Measurements from ENCODE around the gene CASP10. TPM values are rescaled to one million over a fixed set of nuclear protein-coding genes. Genes with fewer than 3 reads are reported as not detected.

CASP10 gene
- polyA plus RNA-seq, 1 experiment: 2.6 TPM

DNA sequence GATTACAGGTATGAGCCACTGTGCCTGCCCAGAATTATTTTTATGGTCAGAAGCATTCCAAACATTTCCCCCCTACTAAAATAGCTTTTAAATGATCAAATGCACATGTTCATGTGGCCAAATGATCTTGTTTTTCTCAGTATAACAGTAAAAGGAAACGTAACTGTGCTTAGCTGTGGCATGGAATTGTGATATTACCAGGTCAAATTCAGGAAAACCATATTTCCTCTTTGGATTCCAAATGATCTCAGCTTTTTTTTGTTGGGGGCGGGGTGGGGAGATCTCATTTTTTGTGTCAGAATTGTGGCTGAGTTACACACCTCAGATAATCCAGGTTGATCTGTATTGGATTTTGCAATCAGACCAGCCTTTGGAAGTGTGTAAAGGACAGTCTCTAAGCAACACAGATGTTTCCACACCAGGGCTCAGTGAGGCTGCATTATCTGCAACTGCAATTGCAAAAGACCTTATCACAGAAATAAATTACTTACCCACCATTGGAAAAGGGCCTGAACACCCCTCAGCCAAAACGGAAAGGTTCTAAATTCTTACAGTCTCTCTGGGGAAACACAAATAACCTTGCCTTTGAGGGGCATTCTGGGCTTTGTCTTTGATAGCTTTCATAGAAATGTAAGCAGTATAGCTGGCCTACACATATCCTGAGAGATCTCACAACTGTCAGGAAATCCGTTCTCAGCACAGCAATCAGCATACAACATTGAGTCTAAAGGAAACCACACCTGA, 8.4 kb downstream of the CASP10 start:
- no peak for DNase-seq (ENCODE audit: low read depth, low spot score)
- peaks cover 2% of the 10 kb centered on the region for H3K27me3 ChIP-seq (ENCODE audit: control insufficient read depth, insufficient read depth, low read length)
- H3K27ac ChIP-seq (ENCODE audit: low read depth, low read length): no peak overlapping the region
- CTCF ChIA-PET: interaction anchor here (0.6 to 2.3 kb wide), 4 partner anchors 8 to 286 kb away, joined by 3 to 6 read pairs (median 3); partner anchors contain the start of gene CASP10
- H3K9me3 ChIP-seq (ENCODE audit: control insufficient read depth, insufficient read depth, low read length): peaks cover 2% of the 10 kb centered on the region; the same call in 1 of the 2 replicates
- POLR2A ChIA-PET: no interaction called here
- no peak overlapping the region for H3K4me3 ChIP-seq (ENCODE audit: low read depth, low read length)
- TF ChIP-seq, protein P1, sequence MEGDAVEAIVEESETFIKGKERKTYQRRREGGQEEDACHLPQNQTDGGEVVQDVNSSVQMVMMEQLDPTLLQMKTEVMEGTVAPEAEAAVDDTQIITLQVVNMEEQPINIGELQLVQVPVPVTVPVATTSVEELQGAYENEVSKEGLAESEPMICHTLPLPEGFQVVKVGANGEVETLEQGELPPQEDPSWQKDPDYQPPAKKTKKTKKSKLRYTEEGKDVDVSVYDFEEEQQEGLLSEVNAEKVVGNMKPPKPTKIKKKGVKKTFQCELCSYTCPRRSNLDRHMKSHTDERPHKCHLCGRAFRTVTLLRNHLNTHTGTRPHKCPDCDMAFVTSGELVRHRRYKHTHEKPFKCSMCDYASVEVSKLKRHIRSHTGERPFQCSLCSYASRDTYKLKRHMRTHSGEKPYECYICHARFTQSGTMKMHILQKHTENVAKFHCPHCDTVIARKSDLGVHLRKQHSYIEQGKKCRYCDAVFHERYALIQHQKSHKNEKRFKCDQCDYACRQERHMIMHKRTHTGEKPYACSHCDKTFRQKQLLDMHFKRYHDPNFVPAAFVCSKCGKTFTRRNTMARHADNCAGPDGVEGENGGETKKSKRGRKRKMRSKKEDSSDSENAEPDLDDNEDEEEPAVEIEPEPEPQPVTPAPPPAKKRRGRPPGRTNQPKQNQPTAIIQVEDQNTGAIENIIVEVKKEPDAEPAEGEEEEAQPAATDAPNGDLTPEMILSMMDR (IDR thresholded peaks at IDR 0.05; ENCODE audit: low read depth, low read length): no peak

DNA sequence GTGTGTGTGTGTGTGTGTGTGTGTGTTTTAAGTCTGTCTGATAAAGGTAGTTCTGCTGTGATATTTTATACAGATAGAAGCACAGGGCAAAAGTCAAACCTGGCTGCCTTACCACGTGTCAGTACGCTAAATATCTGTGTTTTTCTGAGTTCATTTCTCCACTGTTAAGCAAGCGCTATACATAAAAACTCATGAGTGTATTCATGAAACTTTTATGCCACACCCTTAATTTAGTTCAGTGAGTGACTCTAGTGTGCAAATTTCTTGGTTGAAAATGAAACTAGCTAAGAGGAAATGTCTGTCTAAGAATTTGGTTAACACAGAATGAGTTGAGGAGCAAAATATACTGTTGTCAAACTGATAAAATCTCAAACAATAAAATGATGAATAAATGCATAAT, 11.2 kb downstream of the CASP10 start:
- no peak for DNase-seq (ENCODE audit: low read depth, low spot score)
- peaks cover 2% of the 10 kb centered on the region for H3K27me3 ChIP-seq (ENCODE audit: control insufficient read depth, insufficient read depth, low read length)
- H3K9me3 ChIP-seq (ENCODE audit: control insufficient read depth, insufficient read depth, low read length): no peaks in the 10 kb centered on the region
- TF ChIP-seq, protein P1 (IDR thresholded peaks at IDR 0.05; ENCODE audit: low read depth, low read length): no peak
- CTCF ChIA-PET: interaction anchor here (0.6 to 1.0 kb wide), 2 partner anchors 25 to 38 kb away, joined by 3 to 5 read pairs; no protein-coding TSS in a partner anchor
- no peak overlapping the region for H3K27ac ChIP-seq (ENCODE audit: low read depth, low read length)
- POLR2A ChIA-PET: no interaction called here
- no peak overlapping the region for H3K4me3 ChIP-seq (ENCODE audit: low read depth, low read length)

DNA sequence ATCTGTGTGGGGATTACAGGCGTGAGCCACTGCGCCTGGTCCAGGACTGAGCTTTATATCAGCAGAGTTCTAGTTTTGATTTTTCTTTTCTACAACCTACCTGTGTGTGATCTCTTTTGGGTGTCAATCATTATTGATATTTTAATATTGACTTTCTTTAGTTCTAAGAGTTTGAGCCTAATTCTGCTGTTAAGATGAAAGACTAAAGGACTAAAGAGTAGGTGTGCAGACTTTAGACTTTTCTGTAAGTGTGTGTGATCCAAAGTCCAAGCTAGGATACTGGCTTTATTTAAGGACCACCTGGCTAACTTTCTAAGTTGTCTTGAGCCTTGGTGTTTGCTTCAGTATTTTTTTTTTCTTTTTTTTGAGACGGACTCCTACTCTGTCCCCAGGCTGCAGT, 12.4 kb downstream of the CASP10 start:
- ChIA-PET POLR2A (no interaction called here), CTCF (interaction anchor here (1.8 to 1.9 kb wide), 2 partner anchors 18 to 37 kb away, joined by 4 to 7 read pairs; no protein-coding TSS in a partner anchor)
- no peaks in the 10 kb centered on the region for H3K9me3 ChIP-seq (ENCODE audit: control insufficient read depth, insufficient read depth, low read length)
- H3K27me3 ChIP-seq (ENCODE audit: control insufficient read depth, insufficient read depth, low read length): peaks cover 2% of the 10 kb centered on the region
- no peak overlapping the region for H3K4me3 ChIP-seq (ENCODE audit: low read depth, low read length)
- DNase-seq (ENCODE audit: low read depth, low spot score): no peak
- no peak overlapping the region for H3K27ac ChIP-seq (ENCODE audit: low read depth, low read length)
- TF ChIP-seq, protein P1 (IDR thresholded peaks at IDR 0.05; ENCODE audit: low read depth, low read length): no peak

DNA sequence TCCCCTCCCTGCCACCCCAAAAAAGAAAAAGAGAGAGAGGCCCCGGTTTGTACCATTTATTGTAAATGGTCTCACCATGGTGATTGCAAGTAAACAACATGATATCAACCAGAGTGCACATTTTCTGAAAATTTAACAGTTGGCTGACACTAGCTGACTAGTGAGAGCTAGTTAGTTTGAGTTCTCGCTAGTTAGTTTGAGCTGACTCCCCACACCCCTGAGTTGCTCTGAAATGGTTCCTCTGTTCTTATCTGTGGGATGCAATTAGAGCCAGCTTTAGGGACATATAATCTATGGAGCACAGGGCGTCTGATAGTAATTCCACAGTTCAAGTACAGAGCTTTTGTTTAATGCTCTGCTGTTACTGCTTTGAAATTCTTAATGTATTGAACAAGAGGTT, 13.1 kb downstream of the CASP10 start:
- peaks cover 2% of the 10 kb centered on the region for H3K27me3 ChIP-seq (ENCODE audit: control insufficient read depth, insufficient read depth, low read length)
- no peak overlapping the region for H3K27ac ChIP-seq (ENCODE audit: low read depth, low read length)
- ChIA-PET POLR2A (no interaction called here), CTCF (interaction anchor here (1.8 to 1.9 kb wide), 2 partner anchors 18 to 37 kb away, joined by 4 to 7 read pairs; no protein-coding TSS in a partner anchor)
- no peak overlapping the region for H3K4me3 ChIP-seq (ENCODE audit: low read depth, low read length)
- TF ChIP-seq, protein P1 (IDR thresholded peaks at IDR 0.05; ENCODE audit: low read depth, low read length): no peak
- DNase-seq (ENCODE audit: low read depth, low spot score): no peak
- no peaks in the 10 kb centered on the region for H3K9me3 ChIP-seq (ENCODE audit: control insufficient read depth, insufficient read depth, low read length)

DNA sequence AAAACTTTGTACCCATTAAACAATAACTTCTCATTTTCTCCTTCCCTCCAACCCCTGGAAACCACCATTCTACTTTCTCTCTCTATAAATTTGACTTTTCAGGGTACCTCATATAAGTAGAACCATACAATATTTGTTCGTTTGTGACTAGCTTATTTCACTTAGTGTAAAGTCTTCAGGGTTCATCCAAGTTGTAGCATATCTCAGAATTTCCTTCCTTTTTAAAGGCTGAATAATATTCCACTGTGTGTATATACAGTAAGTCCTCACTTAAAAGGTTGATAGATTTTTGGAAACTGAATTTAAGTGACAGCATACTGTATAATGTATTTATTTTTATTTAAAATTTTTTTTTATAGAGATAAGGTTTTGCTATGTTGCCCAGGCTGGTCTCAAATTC, 13.9 kb downstream of the CASP10 start:
- no peak for DNase-seq (ENCODE audit: low read depth, low spot score)
- ChIA-PET CTCF (interaction anchor here (0.9 to 1.8 kb wide), 2 partner anchors 36 to 296 kb away, joined by 3 to 4 read pairs; no protein-coding TSS in a partner anchor), POLR2A (no interaction called here)
- Histone ChIP-seq H3K27ac (ENCODE audit: low read depth, low read length) (no peak overlapping the region), H3K4me3 (ENCODE audit: low read depth, low read length) (no peak overlapping the region), H3K9me3 (ENCODE audit: control insufficient read depth, insufficient read depth, low read length) (no peaks in the 10 kb centered on the region), H3K27me3 (ENCODE audit: control insufficient read depth, insufficient read depth, low read length) (peaks cover 2% of the 10 kb centered on the region)
- TF ChIP-seq, protein P1 (IDR thresholded peaks at IDR 0.05; ENCODE audit: low read depth, low read length): no peak

Measured in AG04450 (cell line).